GM12892 (cell line): ENCODE results near the gene SUDS3.

Experiments used
- POLR2A ChIP-seq: IDR thresholded peaks from 2 replicates; pipeline ENCODE4 v1.6.1; 2011; ENCODE audit warnings: low read depth, low read length, control low read depth
- POLR2AphosphoS5 ChIP-seq: IDR thresholded peaks from 2 replicates; pipeline ENCODE4 v1.6.1; 2011; ENCODE audit warnings: low read depth, low read length, control low read depth

- TF ChIP-seq POLR2AphosphoS5 = no peak
- no peak for TF ChIP-seq POLR2A
Observed at GRCh38 chr12:118436002-118436730, 59.8 kb downstream of the SUDS3 start.
